ENCODE results near the gene ADAD2.

Gene ADAD2

DNA sequence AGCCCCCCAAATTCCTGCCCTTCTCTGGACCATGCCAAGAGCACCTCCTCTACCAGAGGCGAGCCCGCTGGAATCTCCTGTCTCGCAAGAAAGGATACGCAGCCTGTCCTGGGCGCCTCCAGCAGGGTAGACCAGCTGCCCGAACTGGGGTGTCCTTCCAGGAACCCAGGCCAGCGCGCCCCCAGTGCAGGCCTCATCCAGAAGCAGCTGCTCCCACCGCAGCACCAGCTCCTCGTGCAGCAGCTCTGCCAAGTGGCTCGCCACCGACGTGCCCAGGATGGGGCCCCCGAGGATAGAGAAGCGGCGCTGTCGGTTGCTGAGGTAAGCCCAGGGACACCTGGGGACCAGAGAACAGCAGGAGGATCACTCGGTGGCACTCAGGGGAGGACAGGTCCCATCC lies 8.9 kb upstream of the ADAD2 start:
- H3K9me3 ChIP-seq (ENCODE audit: control insufficient read depth, insufficient read depth, low read depth, low read length): no peaks in the 10 kb centered on the region
- no peak overlapping the region for H3K4me3 ChIP-seq (ENCODE audit: low read depth, low read length)
- ChIA-PET CTCF (interaction anchor here (0.5 to 0.9 kb wide), 5 partner anchors 69 to 351 kb away, joined by 3 to 6 read pairs (median 4); no protein-coding TSS in a partner anchor), POLR2A (no interaction called here)
- H3K27ac ChIP-seq (ENCODE audit: extremely low read depth, low read depth, low read length): no peak overlapping the region
- peaks cover 5% of the 10 kb centered on the region for H3K4me1 ChIP-seq (ENCODE audit: control insufficient read depth, insufficient read depth, low read length)
- no peak for TF ChIP-seq ZBTB7A (tag by site-specific recombination; IDR thresholded peaks at IDR 0.05; ENCODE audit: low read depth)
- no peak for TF ChIP-seq ZNF654 (tag by site-specific recombination; IDR thresholded peaks at IDR 0.05; ENCODE audit: low read depth)
- no peak for TF ChIP-seq ZNF266 (tag by site-specific recombination; IDR thresholded peaks at IDR 0.05; ENCODE audit: low read depth)
- TF ChIP-seq ZIC2 (tag by site-specific recombination; IDR thresholded peaks at IDR 0.05): no peak
- no peak for TF ChIP-seq GLI2 (tag by site-specific recombination; IDR thresholded peaks at IDR 0.05; ENCODE audit: borderline replicate concordance, low read depth)
- no peak for TF ChIP-seq KLF9 (tag by site-specific recombination; IDR thresholded peaks at IDR 0.05; ENCODE audit: low read depth)
- TF ChIP-seq ZNF768 (tag by site-specific recombination; IDR thresholded peaks at IDR 0.05): no peak
- TF ChIP-seq, protein P1, sequence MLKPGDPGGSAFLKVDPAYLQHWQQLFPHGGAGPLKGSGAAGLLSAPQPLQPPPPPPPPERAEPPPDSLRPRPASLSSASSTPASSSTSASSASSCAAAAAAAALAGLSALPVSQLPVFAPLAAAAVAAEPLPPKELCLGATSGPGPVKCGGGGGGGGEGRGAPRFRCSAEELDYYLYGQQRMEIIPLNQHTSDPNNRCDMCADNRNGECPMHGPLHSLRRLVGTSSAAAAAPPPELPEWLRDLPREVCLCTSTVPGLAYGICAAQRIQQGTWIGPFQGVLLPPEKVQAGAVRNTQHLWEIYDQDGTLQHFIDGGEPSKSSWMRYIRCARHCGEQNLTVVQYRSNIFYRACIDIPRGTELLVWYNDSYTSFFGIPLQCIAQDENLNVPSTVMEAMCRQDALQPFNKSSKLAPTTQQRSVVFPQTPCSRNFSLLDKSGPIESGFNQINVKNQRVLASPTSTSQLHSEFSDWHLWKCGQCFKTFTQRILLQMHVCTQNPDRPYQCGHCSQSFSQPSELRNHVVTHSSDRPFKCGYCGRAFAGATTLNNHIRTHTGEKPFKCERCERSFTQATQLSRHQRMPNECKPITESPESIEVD (tag by site-specific recombination; IDR thresholded peaks at IDR 0.05): no peak
- TF ChIP-seq ZFHX2 (tag by site-specific recombination; conservative IDR thresholded peaks at IDR 0.05): no peak
- TF ChIP-seq, protein P2, sequence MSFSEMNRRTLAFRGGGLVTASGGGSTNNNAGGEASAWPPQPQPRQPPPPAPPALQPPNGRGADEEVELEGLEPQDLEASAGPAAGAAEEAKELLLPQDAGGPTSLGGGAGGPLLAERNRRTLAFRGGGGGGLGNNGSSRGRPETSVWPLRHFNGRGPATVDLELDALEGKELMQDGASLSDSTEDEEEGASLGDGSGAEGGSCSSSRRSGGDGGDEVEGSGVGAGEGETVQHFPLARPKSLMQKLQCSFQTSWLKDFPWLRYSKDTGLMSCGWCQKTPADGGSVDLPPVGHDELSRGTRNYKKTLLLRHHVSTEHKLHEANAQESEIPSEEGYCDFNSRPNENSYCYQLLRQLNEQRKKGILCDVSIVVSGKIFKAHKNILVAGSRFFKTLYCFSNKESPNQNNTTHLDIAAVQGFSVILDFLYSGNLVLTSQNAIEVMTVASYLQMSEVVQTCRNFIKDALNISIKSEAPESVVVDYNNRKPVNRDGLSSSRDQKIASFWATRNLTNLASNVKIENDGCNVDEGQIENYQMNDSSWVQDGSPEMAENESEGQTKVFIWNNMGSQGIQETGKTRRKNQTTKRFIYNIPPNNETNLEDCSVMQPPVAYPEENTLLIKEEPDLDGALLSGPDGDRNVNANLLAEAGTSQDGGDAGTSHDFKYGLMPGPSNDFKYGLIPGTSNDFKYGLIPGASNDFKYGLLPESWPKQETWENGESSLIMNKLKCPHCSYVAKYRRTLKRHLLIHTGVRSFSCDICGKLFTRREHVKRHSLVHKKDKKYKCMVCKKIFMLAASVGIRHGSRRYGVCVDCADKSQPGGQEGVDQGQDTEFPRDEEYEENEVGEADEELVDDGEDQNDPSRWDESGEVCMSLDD (tag by site-specific recombination; IDR thresholded peaks at IDR 0.05): no peak
- TF ChIP-seq, protein P3, sequence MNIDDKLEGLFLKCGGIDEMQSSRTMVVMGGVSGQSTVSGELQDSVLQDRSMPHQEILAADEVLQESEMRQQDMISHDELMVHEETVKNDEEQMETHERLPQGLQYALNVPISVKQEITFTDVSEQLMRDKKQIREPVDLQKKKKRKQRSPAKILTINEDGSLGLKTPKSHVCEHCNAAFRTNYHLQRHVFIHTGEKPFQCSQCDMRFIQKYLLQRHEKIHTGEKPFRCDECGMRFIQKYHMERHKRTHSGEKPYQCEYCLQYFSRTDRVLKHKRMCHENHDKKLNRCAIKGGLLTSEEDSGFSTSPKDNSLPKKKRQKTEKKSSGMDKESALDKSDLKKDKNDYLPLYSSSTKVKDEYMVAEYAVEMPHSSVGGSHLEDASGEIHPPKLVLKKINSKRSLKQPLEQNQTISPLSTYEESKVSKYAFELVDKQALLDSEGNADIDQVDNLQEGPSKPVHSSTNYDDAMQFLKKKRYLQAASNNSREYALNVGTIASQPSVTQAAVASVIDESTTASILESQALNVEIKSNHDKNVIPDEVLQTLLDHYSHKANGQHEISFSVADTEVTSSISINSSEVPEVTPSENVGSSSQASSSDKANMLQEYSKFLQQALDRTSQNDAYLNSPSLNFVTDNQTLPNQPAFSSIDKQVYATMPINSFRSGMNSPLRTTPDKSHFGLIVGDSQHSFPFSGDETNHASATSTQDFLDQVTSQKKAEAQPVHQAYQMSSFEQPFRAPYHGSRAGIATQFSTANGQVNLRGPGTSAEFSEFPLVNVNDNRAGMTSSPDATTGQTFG (tag by site-specific recombination; IDR thresholded peaks at IDR 0.05; ENCODE audit: borderline replicate concordance): no peak
- no peak for TF ChIP-seq YY2 (tag by site-specific recombination; IDR thresholded peaks at IDR 0.05)
- no peak for TF ChIP-seq ZNF274 (IDR thresholded peaks at IDR 0.05; ENCODE audit: low read length)
- TF ChIP-seq ZNF274 (tag by site-specific recombination; IDR thresholded peaks at IDR 0.05; ENCODE audit: borderline replicate concordance): no peak
- no peak for TF ChIP-seq ZNF350 (tag by site-specific recombination; IDR thresholded peaks at IDR 0.05)
- no peak for TF ChIP-seq ZNF596 (tag by site-specific recombination; IDR thresholded peaks at IDR 0.05)
- TF ChIP-seq, protein P4, sequence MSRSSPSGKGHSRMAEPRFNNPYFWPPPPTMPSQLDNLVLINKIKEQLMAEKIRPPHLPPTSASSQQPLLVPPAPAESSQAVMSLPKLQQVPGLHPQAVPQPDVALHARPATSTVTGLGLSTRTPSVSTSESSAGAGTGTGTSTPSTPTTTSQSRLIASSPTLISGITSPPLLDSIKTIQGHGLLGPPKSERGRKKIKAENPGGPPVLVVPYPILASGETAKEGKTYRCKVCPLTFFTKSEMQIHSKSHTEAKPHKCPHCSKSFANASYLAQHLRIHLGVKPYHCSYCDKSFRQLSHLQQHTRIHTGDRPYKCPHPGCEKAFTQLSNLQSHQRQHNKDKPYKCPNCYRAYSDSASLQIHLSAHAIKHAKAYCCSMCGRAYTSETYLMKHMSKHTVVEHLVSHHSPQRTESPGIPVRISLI (tag by site-specific recombination; IDR thresholded peaks at IDR 0.05): no peak
- no peak for TF ChIP-seq ZNF394 (tag by site-specific recombination; IDR thresholded peaks at IDR 0.05; ENCODE audit: borderline replicate concordance)
- TF ChIP-seq ZFP37 (tag by site-specific recombination; IDR thresholded peaks at IDR 0.05): no peak
- TF ChIP-seq, protein P5, sequence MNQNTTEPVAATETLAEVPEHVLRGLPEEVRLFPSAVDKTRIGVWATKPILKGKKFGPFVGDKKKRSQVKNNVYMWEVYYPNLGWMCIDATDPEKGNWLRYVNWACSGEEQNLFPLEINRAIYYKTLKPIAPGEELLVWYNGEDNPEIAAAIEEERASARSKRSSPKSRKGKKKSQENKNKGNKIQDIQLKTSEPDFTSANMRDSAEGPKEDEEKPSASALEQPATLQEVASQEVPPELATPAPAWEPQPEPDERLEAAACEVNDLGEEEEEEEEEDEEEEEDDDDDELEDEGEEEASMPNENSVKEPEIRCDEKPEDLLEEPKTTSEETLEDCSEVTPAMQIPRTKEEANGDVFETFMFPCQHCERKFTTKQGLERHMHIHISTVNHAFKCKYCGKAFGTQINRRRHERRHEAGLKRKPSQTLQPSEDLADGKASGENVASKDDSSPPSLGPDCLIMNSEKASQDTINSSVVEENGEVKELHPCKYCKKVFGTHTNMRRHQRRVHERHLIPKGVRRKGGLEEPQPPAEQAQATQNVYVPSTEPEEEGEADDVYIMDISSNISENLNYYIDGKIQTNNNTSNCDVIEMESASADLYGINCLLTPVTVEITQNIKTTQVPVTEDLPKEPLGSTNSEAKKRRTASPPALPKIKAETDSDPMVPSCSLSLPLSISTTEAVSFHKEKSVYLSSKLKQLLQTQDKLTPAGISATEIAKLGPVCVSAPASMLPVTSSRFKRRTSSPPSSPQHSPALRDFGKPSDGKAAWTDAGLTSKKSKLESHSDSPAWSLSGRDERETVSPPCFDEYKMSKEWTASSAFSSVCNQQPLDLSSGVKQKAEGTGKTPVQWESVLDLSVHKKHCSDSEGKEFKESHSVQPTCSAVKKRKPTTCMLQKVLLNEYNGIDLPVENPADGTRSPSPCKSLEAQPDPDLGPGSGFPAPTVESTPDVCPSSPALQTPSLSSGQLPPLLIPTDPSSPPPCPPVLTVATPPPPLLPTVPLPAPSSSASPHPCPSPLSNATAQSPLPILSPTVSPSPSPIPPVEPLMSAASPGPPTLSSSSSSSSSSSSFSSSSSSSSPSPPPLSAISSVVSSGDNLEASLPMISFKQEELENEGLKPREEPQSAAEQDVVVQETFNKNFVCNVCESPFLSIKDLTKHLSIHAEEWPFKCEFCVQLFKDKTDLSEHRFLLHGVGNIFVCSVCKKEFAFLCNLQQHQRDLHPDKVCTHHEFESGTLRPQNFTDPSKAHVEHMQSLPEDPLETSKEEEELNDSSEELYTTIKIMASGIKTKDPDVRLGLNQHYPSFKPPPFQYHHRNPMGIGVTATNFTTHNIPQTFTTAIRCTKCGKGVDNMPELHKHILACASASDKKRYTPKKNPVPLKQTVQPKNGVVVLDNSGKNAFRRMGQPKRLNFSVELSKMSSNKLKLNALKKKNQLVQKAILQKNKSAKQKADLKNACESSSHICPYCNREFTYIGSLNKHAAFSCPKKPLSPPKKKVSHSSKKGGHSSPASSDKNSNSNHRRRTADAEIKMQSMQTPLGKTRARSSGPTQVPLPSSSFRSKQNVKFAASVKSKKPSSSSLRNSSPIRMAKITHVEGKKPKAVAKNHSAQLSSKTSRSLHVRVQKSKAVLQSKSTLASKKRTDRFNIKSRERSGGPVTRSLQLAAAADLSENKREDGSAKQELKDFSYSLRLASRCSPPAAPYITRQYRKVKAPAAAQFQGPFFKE (tag by site-specific recombination; IDR thresholded peaks at IDR 0.05; ENCODE audit: borderline replicate concordance): no peak
- TF ChIP-seq ZFP3 (tag by site-specific recombination; IDR thresholded peaks at IDR 0.05; ENCODE audit: low read depth): no peak
- H3K36me3 ChIP-seq (ENCODE audit: control insufficient read depth in 2 of 2, insufficient read depth in 1 of 2, low read length in 2 of 2): peaks cover 0 to 73% of the 10 kb centered on the region in 2 experiments; a peak in 2 of 3 replicates

All from HEK293 (cell line).